Kidney epithelial cell (primary cell): Measurements from ENCODE around the gene FZD2. TPM values are rescaled to one million over a fixed set of nuclear protein-coding genes. Genes with fewer than 3 reads are reported as not detected.
"Not testable (repeated sequence)": the region's sequence is repeated elsewhere in the genome, so short reads cannot be mapped to it uniquely, and the experiment has no call there.

Experiments used
- DNase-seq: peaks from one replicate; pipeline ENCODE4 v3.0.0-alpha.2; 2010; ENCODE audit warnings: low read depth
- H3K27me3 ChIP-seq: 2 replicates; pipeline ENCODE4 v1.6.0; 2011; ENCODE audit warnings: low read length; ENCODE audit not compliant: control insufficient read depth, insufficient read depth
- H3K36me3 ChIP-seq: 2 replicates; pipeline ENCODE4 v1.5.1; 2011; ENCODE audit warnings: low read length; ENCODE audit not compliant: control insufficient read depth, insufficient read depth
- H3K4me3 ChIP-seq: 2 replicates; pipeline ENCODE4 v1.5.1; 2011; ENCODE audit warnings: low read depth, mild to moderate bottlenecking, control low read depth, low read length
- total RNA-seq: library from RNA; depleted of rRNA; stranded (reverse); fragments of >200 nt; gene quantifications from 2 replicates; pipeline ENCODE4 v1.2.3, GENCODE V29; 2015
- TF ChIP-seq, protein P1 (sequence below): IDR thresholded peaks from 2 replicates; pipeline ENCODE4 v1.5.1; 2011; ENCODE audit warnings: mild to moderate bottlenecking, moderate library complexity, low read length, control low read depth, inconsistent platforms; ENCODE audit not compliant: insufficient read depth, poor library complexity, severe bottlenecking

FZD2 gene
- total RNA-seq, 1 donor from 2014 or later = 8.1 TPM

DNA sequence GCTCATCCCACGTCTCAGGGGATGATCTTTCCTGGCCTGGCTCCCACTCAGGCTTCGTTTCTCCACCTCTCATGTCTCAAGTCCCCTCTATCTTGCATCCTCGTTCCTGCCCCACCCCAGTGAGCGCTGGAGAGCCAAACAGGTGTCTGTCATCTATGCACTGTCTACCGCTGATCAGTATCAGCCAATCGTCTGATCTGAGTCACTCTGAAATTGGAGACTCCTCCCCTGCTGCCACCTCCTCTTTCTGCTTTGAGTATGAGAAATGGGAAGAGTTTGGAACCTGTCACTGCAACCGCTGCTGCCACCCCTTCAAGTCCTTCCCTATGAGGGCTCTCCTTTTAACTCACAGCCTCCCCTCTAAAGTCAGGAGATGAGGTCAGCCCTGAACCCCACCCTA, 28.0 kb downstream of the FZD2 start:
- Histone ChIP-seq H3K27me3 (no peaks in the 10 kb centered on the region), H3K36me3 (no peaks in the 10 kb centered on the region), H3K4me3 (no peak overlapping the region)
- TF ChIP-seq, protein P1, sequence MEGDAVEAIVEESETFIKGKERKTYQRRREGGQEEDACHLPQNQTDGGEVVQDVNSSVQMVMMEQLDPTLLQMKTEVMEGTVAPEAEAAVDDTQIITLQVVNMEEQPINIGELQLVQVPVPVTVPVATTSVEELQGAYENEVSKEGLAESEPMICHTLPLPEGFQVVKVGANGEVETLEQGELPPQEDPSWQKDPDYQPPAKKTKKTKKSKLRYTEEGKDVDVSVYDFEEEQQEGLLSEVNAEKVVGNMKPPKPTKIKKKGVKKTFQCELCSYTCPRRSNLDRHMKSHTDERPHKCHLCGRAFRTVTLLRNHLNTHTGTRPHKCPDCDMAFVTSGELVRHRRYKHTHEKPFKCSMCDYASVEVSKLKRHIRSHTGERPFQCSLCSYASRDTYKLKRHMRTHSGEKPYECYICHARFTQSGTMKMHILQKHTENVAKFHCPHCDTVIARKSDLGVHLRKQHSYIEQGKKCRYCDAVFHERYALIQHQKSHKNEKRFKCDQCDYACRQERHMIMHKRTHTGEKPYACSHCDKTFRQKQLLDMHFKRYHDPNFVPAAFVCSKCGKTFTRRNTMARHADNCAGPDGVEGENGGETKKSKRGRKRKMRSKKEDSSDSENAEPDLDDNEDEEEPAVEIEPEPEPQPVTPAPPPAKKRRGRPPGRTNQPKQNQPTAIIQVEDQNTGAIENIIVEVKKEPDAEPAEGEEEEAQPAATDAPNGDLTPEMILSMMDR = no peak
- no peak for DNase-seq

DNA sequence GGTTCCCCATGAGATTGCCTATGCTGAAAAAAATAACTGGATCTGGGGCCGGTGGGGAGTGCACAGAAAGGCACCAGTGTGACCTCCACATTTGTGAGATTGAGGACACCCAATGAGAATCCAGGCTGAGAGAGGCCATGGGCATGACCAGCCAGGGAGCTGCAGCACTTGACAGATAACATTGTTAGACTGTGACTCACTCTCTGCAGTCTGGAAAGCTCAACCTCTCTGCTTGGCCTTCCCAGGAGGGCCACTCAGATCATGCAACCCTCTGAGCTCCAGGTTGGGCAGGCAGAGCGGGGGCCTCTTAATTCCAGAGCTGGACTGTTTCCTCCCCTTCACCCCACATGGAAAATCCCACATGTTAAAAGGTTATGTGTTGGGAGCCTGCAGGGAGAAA, 30.1 kb downstream of the FZD2 start:
- no peaks in the 10 kb centered on the region for H3K27me3 ChIP-seq
- no peak overlapping the region for H3K4me3 ChIP-seq
- peak; percentile 95 for DNase-seq
- TF ChIP-seq, protein P1 = no peak
- no peaks in the 10 kb centered on the region for H3K36me3 ChIP-seq

DNA sequence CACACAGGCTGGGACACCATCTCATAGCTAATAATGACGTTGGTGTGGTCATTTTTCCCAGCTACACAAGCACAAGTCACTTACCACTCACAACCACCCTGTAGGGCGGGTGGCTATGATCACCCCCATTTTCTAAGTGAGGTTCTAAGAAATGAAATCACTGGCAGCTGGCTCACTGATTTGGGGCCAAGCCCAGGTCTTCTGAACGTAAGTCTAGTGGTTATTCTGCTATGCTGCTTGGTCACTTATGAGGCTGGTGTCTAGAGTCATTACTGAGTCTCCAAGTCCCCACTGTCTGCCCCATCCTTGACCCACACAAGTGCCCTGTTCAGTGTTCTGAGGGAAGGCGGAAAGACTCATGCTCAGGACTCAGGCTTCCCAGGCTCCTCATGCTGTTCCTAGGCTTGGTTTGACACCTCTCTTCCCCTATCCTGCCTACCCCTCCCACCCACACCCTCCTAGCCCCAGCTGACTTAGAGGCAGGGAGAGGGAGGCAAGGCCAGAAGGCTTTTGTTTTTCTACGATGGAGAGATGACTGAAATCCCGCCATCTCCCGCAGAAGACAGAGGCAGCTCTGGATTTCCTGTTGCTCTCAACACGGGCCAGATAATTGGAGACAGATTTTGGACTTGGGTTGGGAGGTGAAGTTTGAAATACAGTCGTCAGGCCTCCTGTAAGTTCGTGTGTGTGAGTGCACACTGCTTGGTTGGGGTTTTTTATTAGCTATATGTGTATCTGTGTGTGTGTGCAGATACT, 32.2 kb downstream of the FZD2 start:
- TF ChIP-seq, protein P1 = no peak
- no peaks in the 10 kb centered on the region for H3K27me3 ChIP-seq
- DNase-seq = no peak
- H3K4me3 ChIP-seq = no peak overlapping the region
- no peaks in the 10 kb centered on the region for H3K36me3 ChIP-seq

DNA sequence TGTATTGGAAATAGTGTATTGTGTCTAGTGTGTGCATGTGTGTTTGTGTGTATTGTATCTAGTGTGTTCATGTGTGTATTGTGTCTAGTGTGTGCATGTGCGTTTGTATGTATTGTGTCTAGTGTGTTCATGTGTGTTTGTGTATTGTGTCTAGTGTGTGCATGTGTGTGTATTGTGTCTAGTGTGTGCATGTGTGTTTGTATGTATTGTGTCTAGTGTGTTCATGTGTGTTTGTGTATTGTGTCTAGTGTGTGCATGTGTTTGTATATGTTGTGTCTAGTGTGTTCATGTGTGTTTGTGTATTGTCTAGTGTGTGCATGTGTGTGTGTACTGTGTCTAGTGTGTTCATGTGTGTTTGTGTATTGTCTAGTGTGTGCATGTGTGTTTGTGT, 32.8 kb downstream of the FZD2 start:
- H3K4me3 ChIP-seq, H3K27me3 ChIP-seq, DNase-seq, H3K36me3 ChIP-seq: not testable (repeated sequence)

DNA sequence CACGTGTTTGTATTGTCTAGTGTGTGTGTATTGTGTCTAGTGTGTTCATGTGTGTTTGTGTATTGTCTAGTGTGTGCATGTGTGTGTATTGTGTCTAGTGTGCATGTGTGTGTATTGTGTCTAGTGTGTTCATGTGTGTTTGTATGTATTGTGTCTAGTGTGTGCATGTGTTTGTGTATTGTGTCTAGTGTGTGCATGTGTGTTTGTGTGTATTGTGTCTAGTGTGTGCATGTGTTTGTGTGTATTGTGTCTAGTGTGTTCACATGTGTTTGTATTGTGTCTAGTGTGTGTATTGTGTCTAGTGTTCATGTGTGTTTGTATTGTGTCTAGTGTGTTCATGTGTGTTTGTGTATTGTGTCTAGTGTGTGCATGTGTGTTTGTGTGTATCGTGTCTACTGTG, 33.5 kb downstream of the FZD2 start:
- DNase-seq, H3K27me3 ChIP-seq, H3K4me3 ChIP-seq, H3K36me3 ChIP-seq: not testable (repeated sequence)

DNA sequence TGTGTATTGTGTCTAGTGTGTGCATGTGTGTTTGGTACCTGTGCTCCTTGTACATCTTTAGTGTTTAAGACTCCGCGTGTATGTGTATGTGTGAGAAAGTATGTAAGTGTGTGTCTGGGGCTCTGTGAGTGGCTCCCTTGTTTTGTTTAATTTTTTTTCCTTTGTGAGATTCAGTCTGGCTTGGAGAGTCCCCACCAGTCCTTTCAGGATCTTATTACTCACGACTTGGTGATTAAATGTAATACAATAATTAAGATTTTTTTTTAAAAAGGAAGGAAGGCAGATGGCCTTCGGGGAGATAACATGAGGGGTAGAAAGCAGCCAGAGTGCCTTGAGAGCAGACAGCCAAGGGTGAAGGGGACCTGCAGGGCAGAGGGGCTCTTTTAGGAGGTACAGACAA, 33.9 kb downstream of the FZD2 start:
- TF ChIP-seq, protein P1 = no peak

DNA sequence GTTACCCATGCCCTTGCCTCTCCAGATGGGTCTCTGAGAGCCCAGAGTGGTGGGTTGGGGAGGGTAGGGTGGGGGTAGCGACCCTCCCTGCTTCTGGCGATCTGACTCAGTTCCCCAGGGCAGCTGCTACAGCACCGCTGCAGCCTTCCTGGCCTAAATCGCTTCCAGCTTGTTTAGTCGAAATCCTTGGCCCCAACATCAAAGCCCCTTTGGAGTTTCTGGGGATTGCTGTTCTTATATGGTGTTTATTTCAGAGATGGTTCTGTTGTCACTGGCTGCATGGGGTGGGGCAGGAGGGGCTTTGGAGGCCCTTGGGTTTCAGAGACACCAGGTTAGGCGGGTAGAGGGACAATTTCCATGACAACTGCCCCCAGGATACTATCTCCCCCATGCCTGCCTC, 35.9 kb downstream of the FZD2 start:
- Histone ChIP-seq H3K27me3 (no peaks in the 10 kb centered on the region), H3K36me3 (no peaks in the 10 kb centered on the region), H3K4me3 (no peak overlapping the region)
- DNase-seq = no peak
- TF ChIP-seq, protein P1 = no peak

More for the DNA sequence above, 33.9 kb downstream of the FZD2 start:
- Histone ChIP-seq H3K4me3 (no peak overlapping the region), H3K27me3 (no peaks in the 10 kb centered on the region), H3K36me3 (no peaks in the 10 kb centered on the region)
- DNase-seq = no peak
